Measurements from ENCODE around the gene EHMT2. TPM values are rescaled to one million over a fixed set of nuclear protein-coding genes. Genes with fewer than 3 reads are reported as not detected.

Gene EHMT2
- polyA plus RNA-seq, 1 donor (not counting 4 experiments of a cell fraction or from before 2014, with no cell fraction given): 17.7 TPM

GRCh38 chr6:31884528-31885035 lies 12.9 kb downstream of the EHMT2 start:
- FAIRE-seq (no peak), DNase-seq (ENCODE audit: low read depth, low spot score) (no peak)
- no peaks in the 10 kb centered on the region for H3K9me3 ChIP-seq (ENCODE audit: control insufficient read depth, low read depth, low read length)
- H3K9ac ChIP-seq (ENCODE audit: control insufficient read depth, extremely low read depth, insufficient read depth, low read length): no peak overlapping the region
- H3K79me2 ChIP-seq (ENCODE audit: control insufficient read depth, insufficient read depth, low read length): no peaks in the 10 kb centered on the region
- H3K27ac ChIP-seq (ENCODE audit: control insufficient read depth, insufficient read depth, low read length): no peak overlapping the region
- dilution Hi-C loops (cut with MboI; ENCODE audit: extremely low pct_ligation_motif_present, low sequenced_read_pairs): no loop called here
- H3K4me1 ChIP-seq (ENCODE audit: control insufficient read depth, extremely low read depth, insufficient read depth, low read length): no peaks in the 10 kb centered on the region
- H3K4me3 ChIP-seq (ENCODE audit: control insufficient read depth in 2 of 3, extremely low read depth in 1 of 3, insufficient read depth in 2 of 3, low read depth in 1 of 3, low read length in 3 of 3): no peak overlapping the region
- no peak overlapping the region for H3K4me2 ChIP-seq (ENCODE audit: control insufficient read depth, extremely low read depth, insufficient read depth, low read depth, low read length)
- H2AFZ ChIP-seq (ENCODE audit: control insufficient read depth, low read length): no peak overlapping the region
- peaks cover 38 to 42% of the 10 kb centered on the region in 2 experiments for H3K36me3 ChIP-seq (ENCODE audit: control insufficient read depth in 2 of 2, extremely low read depth in 1 of 2, insufficient read depth in 2 of 2, low read length in 2 of 2)
- no peaks in the 10 kb centered on the region for H3K9me1 ChIP-seq (ENCODE audit: control insufficient read depth, extremely low read depth, insufficient read depth, low read length)
- no peaks in the 10 kb centered on the region for H3K27me3 ChIP-seq (ENCODE audit: control insufficient read depth, extremely low read depth, insufficient read depth, low read length)
- no peaks in the 10 kb centered on the region for H4K20me1 ChIP-seq (ENCODE audit: control insufficient read depth, extremely low read depth, insufficient read depth, low read length)
- TF ChIP-seq EZH2 (IDR thresholded peaks at IDR 0.05; ENCODE audit: low read length): no peak
- no peak for TF ChIP-seq CTCF (optimal IDR thresholded peaks at IDR 0.05 in 1 of 3, IDR thresholded peaks at IDR 0.05 in 1 of 3, conservative IDR thresholded peaks at IDR 0.05 in 1 of 3; ENCODE audit: extremely low read depth in 1 of 3, insufficient read depth in 2 of 3, low read length in 3 of 3)

- Histone ChIP-seq H3K9ac (ENCODE audit: control insufficient read depth, extremely low read depth, insufficient read depth, low read length) (no peak overlapping the region), H3K4me1 (ENCODE audit: control insufficient read depth, extremely low read depth, insufficient read depth, low read length) (peaks cover 1% of the 10 kb centered on the region), H3K27ac (ENCODE audit: control insufficient read depth, insufficient read depth, low read length) (no peak overlapping the region), H3K79me2 (ENCODE audit: control insufficient read depth, insufficient read depth, low read length) (no peaks in the 10 kb centered on the region), H3K27me3 (ENCODE audit: control insufficient read depth, extremely low read depth, insufficient read depth, low read length) (no peaks in the 10 kb centered on the region), H3K4me2 (ENCODE audit: control insufficient read depth, extremely low read depth, insufficient read depth, low read depth, low read length) (no peak overlapping the region), H4K20me1 (ENCODE audit: control insufficient read depth, extremely low read depth, insufficient read depth, low read length) (no peaks in the 10 kb centered on the region), H3K9me3 (ENCODE audit: control insufficient read depth, low read depth, low read length) (no peaks in the 10 kb centered on the region), H2AFZ (ENCODE audit: control insufficient read depth, low read length) (no peak overlapping the region), H3K4me3 (ENCODE audit: control insufficient read depth in 2 of 3, extremely low read depth in 1 of 3, insufficient read depth in 2 of 3, low read depth in 1 of 3, low read length in 3 of 3) (no peak overlapping the region), H3K9me1 (ENCODE audit: control insufficient read depth, extremely low read depth, insufficient read depth, low read length) (no peaks in the 10 kb centered on the region), H3K36me3 (ENCODE audit: control insufficient read depth in 2 of 2, extremely low read depth in 1 of 2, insufficient read depth in 2 of 2, low read length in 2 of 2) (peaks cover 32 to 38% of the 10 kb centered on the region in 2 experiments)
- FAIRE-seq: no peak
- dilution Hi-C loops (cut with MboI; ENCODE audit: extremely low pct_ligation_motif_present, low sequenced_read_pairs): no loop called here
- DNase-seq (ENCODE audit: low read depth, low spot score): no peak
- TF ChIP-seq EZH2 (IDR thresholded peaks at IDR 0.05; ENCODE audit: low read length) (no peak), CTCF (optimal IDR thresholded peaks at IDR 0.05 in 1 of 3, IDR thresholded peaks at IDR 0.05 in 1 of 3, conservative IDR thresholded peaks at IDR 0.05 in 1 of 3; ENCODE audit: extremely low read depth in 1 of 3, insufficient read depth in 2 of 3, low read length in 3 of 3) (no peak)
These were observed 13.8 kb downstream of the EHMT2 start for GRCh38 chr6:31883676-31884075.
